ENCODE measurements around the gene MED13L.

MED13L gene

GRCh38 chr12:116123451-116124258 lies 153.8 kb downstream of the MED13L start:
- peak; percentile 73 for DNase-seq

DNA sequence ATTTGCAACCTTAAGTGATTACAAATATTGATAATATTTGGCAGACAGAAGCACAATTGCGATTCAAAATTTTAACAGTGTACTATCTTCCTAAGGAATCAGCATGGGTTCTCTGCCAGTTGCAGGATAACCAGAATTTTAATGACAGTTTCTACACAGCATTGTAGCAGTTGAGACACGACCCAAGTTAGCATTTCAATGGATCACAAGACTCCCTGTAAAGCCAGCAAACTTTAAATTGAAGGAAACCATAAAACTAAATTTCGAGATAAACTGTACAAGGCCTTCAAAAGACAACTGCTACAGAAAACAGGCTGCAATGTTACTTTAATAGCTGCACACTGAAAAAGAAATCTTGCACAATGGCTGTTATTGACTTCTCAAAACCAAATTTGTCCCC lies 154.9 kb downstream of the MED13L start:
- DNase-seq: no peak

DNA sequence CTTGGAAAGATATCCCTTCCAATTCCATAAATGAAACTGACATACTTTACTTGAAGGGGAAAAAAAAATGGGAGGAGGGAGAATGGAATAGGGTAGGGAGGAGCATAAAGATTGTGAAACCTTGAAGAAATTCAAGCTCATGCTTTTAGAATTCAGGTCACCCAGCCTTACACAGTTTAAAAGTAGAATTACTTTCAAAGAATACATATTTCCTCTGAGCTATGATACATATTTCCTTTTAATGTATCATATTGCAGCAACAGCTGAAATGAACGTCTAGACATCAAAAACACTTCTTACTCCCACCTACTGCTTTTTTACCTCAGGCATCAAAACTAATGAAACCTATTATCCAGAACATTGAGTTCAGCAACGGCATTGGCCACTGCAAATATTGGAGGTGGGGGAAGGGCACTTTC lies 156.0 kb downstream of the MED13L start:
- DNase-seq: no peak

DNA sequence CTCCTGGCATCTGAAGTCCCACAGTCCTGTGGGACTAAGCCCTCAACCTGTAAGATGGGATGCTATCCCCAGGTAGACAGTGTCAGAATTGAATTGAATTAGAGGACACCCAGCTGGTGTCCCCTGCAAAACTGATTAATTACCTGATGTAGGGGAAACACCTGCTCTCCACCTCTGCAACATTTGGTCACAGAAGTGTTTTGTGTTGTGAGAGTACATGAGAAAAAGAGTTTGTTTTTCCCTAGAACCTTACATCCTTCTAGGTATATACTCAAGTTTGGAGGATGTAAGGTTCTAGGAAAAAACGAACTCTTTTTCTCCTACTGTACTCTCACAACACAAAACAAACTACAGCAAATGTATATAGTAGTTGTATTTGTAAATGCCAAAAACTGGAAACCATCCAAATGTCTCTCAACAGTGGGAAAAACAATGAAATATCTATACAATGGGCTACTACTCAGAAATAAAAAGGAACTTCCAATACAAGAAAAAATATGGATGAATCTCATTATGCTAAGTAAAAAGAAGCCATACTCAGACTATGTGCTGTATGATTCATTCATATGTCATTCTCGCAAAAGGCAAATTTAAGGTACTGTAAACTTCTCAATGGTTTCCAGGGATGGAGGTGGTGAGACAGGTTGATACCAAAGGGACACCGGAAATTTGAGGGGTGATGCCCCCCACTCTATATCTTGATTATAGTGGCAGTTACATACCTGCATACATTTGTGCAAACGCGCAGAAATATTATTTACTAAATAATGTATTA lies 160.7 kb downstream of the MED13L start:
- DNase-seq: no peak

GRCh38 chr12:116113398-116114130 lies 163.9 kb downstream of the MED13L start:
- no peak for DNase-seq

GRCh38 chr12:116106870-116107269 lies 170.6 kb downstream of the MED13L start:
- no peak for DNase-seq

GRCh38 chr12:116104167-116104767 lies 173.2 kb downstream of the MED13L start:
- no peak for DNase-seq

DNA sequence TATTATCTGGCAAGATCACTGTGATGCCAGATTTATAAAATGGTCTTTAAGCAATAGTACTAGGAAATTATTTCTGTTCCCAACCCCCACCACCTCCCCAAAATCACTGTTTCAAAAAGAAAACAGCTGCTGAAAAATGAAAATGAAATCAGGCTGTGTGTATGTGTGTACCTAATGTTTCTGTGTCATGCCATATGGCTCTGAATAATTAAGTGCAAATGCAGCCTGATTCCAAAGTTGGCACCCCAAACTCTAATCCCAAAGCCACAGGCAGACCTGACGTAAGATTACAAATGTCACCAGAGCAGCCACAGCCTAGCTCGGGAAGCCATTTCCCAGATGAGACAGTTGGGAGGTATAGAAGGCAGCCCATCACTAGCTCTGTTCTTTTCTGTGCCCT lies 175.5 kb downstream of the MED13L start:
- no peak for DNase-seq

- no peak for DNase-seq
Measured at GRCh38 chr12:116099652-116100432, 177.7 kb downstream of the MED13L start.

- no peak for DNase-seq
Measured at GRCh38 chr12:116096874-116097273, 180.6 kb downstream of the MED13L start.

GRCh38 chr12:116094475-116094874 lies 183.0 kb downstream of the MED13L start:
- DNase-seq: no peak

DNA sequence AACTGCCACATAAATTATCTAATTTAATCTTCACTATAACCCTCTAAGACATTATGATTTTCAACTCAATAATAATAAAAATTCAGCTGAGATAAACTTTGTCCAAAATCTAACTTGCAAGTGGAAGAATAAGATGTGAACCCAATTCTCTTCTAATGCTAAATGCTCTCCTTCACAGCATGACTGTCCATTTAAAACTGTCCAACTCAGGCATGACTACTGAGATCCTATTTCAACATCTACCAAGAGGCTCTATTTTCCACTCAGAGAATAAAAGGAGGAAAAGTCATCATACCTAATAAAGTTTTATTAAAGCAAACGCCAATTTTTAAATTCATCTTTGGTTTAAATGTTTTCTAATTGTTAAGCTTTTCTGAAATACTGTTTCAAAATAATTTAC lies 183.6 kb downstream of the MED13L start:
- DNase-seq: no peak

GRCh38 chr12:116092776-116093175 lies 184.7 kb downstream of the MED13L start:
- no peak for DNase-seq

GRCh38 chr12:116092162-116092561 lies 185.3 kb downstream of the MED13L start:
- no peak for DNase-seq

DNA sequence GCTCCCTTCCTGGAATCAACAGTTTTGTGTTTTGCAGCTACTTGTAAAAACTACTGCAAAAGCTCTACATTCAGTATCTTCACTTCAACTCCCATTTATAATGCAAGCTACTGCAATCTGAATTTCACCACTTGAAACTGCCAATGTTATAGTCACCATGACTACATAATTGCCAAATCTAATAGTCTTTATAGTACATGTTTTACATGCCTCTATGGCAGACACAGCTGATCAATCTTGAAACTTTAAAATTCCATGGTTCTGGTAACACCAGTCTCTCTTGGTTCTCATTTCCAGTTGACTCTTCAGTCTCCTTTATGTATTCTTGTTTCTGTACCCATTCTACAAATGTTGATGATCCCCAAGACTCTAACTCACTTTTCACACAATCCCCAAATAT lies 185.9 kb downstream of the MED13L start:
- DNase-seq: no peak

GRCh38 chr12:116090516-116090915 lies 187.0 kb downstream of the MED13L start:
- DNase-seq: no peak

- DNase-seq: no peak
Measured at GRCh38 chr12:116089080-116089479, 188.4 kb downstream of the MED13L start.

DNA sequence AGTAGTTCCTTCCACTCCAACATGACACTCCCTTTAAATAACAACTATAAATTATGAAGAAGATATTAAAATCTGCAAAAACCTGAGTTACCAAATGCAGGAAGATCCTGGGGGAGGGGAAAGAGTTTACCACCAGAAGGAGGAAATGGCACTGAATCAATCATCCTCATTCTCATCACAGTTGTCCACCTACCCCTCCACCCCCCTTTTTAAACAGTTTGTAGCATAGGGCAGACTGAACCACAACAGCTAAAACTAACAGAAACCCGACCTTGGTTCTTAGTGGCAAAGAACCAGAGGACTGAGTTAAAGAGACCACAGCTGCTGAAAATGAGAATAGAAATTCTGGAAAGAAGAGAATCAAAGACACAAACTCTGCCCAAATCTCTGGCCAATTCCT lies 189.5 kb downstream of the MED13L start:
- DNase-seq: no peak

DNA sequence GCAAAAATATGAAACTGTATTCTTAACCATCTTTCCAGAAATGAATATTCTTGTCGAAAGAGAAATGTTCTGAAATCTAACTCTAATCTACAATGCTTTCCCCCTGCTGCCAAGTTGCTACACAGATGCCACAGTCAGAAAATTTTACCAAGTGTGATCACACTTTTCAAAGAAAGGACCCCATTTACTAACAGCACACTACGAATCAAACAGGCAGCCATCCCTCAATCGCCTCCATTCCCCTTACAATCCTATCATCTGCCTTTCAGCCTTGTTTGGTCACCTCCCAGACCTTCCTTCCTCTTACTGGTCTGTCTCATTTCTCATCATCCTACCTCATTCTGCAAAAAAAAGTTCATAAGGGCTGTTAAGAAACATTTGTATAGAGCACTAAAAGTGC lies 190.1 kb downstream of the MED13L start:
- no peak for DNase-seq

DNA sequence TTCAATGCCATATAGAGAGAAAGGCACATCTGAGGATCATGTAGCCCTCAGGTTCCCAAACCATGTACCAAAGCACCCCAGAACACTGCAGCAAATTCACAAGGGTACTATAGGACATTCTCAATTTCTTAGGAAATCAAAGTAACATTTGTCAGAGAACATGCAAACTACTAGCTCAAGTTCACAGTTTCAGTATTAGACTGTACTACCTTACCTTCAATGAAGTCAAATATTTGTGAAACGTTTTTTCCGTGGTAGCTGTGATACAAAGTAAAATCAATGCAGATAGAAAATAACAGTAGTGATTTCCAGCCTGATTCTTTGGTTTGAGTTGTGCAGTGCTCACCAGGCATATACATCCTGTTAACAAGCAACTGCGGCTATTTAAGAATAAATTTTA lies 197.1 kb downstream of the MED13L start:
- DNase-seq: no peak

DNA sequence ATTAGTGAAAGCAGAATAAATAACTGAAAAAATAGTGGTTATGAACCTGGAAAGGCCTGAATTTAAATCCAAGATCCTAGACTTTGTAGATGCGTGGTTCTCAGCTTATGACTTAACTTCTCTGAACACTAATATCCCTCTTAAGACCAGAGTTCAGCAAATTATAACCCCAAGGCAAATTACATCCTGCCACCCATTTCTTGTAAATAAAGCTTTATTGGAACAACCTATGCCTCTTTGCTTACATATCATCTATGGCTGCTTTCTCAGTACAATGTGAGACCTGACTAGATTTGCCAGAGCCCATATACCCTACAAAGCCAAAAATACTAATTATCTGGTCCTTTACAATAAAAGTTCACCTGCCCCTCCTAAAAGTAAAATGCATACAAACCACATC lies 199.1 kb downstream of the MED13L start:
- DNase-seq: no peak

- no peak for DNase-seq
Measured at GRCh38 chr12:116077431-116077830, 200.1 kb downstream of the MED13L start.

All from COR-L47 (cell line).